Measurements from ENCODE around the gene PRKCZ. TPM values are rescaled to one million over a fixed set of nuclear protein-coding genes. Genes with fewer than 3 reads are reported as not detected.

Gene PRKCZ
- total and polyA plus RNA-seq, 9 of the 15 experiments (the other 6 are each of a cell fraction or from before 2014, with no cell fraction given): 0.07 to 3.1 (median 1.3) TPM

- TF ChIP-seq, protein P1, sequence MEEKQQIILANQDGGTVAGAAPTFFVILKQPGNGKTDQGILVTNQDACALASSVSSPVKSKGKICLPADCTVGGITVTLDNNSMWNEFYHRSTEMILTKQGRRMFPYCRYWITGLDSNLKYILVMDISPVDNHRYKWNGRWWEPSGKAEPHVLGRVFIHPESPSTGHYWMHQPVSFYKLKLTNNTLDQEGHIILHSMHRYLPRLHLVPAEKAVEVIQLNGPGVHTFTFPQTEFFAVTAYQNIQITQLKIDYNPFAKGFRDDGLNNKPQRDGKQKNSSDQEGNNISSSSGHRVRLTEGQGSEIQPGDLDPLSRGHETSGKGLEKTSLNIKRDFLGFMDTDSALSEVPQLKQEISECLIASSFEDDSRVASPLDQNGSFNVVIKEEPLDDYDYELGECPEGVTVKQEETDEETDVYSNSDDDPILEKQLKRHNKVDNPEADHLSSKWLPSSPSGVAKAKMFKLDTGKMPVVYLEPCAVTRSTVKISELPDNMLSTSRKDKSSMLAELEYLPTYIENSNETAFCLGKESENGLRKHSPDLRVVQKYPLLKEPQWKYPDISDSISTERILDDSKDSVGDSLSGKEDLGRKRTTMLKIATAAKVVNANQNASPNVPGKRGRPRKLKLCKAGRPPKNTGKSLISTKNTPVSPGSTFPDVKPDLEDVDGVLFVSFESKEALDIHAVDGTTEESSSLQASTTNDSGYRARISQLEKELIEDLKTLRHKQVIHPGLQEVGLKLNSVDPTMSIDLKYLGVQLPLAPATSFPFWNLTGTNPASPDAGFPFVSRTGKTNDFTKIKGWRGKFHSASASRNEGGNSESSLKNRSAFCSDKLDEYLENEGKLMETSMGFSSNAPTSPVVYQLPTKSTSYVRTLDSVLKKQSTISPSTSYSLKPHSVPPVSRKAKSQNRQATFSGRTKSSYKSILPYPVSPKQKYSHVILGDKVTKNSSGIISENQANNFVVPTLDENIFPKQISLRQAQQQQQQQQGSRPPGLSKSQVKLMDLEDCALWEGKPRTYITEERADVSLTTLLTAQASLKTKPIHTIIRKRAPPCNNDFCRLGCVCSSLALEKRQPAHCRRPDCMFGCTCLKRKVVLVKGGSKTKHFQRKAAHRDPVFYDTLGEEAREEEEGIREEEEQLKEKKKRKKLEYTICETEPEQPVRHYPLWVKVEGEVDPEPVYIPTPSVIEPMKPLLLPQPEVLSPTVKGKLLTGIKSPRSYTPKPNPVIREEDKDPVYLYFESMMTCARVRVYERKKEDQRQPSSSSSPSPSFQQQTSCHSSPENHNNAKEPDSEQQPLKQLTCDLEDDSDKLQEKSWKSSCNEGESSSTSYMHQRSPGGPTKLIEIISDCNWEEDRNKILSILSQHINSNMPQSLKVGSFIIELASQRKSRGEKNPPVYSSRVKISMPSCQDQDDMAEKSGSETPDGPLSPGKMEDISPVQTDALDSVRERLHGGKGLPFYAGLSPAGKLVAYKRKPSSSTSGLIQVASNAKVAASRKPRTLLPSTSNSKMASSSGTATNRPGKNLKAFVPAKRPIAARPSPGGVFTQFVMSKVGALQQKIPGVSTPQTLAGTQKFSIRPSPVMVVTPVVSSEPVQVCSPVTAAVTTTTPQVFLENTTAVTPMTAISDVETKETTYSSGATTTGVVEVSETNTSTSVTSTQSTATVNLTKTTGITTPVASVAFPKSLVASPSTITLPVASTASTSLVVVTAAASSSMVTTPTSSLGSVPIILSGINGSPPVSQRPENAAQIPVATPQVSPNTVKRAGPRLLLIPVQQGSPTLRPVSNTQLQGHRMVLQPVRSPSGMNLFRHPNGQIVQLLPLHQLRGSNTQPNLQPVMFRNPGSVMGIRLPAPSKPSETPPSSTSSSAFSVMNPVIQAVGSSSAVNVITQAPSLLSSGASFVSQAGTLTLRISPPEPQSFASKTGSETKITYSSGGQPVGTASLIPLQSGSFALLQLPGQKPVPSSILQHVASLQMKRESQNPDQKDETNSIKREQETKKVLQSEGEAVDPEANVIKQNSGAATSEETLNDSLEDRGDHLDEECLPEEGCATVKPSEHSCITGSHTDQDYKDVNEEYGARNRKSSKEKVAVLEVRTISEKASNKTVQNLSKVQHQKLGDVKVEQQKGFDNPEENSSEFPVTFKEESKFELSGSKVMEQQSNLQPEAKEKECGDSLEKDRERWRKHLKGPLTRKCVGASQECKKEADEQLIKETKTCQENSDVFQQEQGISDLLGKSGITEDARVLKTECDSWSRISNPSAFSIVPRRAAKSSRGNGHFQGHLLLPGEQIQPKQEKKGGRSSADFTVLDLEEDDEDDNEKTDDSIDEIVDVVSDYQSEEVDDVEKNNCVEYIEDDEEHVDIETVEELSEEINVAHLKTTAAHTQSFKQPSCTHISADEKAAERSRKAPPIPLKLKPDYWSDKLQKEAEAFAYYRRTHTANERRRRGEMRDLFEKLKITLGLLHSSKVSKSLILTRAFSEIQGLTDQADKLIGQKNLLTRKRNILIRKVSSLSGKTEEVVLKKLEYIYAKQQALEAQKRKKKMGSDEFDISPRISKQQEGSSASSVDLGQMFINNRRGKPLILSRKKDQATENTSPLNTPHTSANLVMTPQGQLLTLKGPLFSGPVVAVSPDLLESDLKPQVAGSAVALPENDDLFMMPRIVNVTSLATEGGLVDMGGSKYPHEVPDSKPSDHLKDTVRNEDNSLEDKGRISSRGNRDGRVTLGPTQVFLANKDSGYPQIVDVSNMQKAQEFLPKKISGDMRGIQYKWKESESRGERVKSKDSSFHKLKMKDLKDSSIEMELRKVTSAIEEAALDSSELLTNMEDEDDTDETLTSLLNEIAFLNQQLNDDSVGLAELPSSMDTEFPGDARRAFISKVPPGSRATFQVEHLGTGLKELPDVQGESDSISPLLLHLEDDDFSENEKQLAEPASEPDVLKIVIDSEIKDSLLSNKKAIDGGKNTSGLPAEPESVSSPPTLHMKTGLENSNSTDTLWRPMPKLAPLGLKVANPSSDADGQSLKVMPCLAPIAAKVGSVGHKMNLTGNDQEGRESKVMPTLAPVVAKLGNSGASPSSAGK (IDR thresholded peaks at IDR 0.05): no peak
- TF ChIP-seq MECOM (CRISPR knock-in tag; IDR thresholded peaks at IDR 0.05) (no peak), ZNF3 (CRISPR knock-in tag; IDR thresholded peaks at IDR 0.05) (no peak), ZNF512 (tag; IDR thresholded peaks at IDR 0.05) (no peak), STAG1 (CRISPR knock-in tag; IDR thresholded peaks at IDR 0.05; ENCODE audit: borderline replicate concordance) (peak; percentile 88), TRIM28 (IDR thresholded peaks at IDR 0.05) (no peak), NFE2L1 (tag; IDR thresholded peaks at IDR 0.05; ENCODE audit: borderline replicate concordance, low read depth) (no peak), MCM3 (IDR thresholded peaks at IDR 0.05) (no peak), CBFA2T2 (conservative IDR thresholded peaks at IDR 0.05) (no peak), ETV5 (CRISPR knock-in tag; IDR thresholded peaks at IDR 0.05; ENCODE audit: low read depth) (no peak), BACH1 (tag; IDR thresholded peaks at IDR 0.05) (no peak), FOSL1 (tag; conservative IDR thresholded peaks at IDR 0.05) (no peak)
- TF ChIP-seq, protein P2, sequence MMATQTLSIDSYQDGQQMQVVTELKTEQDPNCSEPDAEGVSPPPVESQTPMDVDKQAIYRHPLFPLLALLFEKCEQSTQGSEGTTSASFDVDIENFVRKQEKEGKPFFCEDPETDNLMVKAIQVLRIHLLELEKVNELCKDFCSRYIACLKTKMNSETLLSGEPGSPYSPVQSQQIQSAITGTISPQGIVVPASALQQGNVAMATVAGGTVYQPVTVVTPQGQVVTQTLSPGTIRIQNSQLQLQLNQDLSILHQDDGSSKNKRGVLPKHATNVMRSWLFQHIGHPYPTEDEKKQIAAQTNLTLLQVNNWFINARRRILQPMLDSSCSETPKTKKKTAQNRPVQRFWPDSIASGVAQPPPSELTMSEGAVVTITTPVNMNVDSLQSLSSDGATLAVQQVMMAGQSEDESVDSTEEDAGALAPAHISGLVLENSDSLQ (IDR thresholded peaks at IDR 0.05): no peak
Measured at GRCh38 chr1:2046174-2046917, 3.9 kb upstream of the PRKCZ start (continued).
